Measurements from ENCODE around the gene ISOC2.
"Not testable (repeated sequence)": the region's sequence is repeated elsewhere in the genome, so short reads cannot be mapped to it uniquely, and the experiment has no call there.

ISOC2 gene, protein sequence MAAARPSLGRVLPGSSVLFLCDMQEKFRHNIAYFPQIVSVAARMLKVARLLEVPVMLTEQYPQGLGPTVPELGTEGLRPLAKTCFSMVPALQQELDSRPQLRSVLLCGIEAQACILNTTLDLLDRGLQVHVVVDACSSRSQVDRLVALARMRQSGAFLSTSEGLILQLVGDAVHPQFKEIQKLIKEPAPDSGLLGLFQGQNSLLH

DNA sequence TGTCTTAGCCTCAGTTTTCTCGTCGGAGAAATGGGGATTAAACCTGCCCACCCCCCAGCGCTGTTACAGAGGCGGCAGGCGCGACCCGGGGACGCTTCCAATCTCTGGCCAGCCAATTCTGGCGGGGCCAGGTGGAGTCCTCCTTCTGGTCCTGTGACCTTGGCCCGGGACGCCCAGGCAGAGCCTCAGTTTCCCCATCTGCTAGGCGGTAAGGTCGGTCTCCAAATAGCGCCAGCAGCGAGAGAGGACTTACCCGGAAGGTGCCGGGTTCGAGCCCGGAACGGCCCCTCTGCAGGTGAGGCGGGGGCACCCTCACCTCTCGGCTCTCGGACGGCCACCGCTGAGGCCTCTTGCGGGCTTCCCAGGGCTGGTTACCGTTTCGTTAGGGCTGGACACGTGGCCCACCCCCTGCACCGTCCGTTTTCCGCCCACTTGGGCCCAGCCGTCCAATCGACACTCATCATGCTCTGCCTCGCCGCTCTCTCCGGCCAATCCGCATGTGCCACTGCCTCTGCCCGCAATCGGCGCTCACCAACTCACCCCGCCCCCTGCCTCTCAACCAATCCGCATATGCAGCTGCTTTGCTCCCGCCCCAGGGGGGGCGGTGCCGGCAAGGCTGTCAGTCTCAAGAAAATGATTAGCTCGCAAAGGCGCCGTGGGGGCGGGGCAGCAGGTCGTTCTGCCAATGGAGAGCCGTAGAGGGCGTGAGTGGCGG, at the start of gene ISOC2:
Gene ISOC2 (minus strand): TSS at position 384 of the 715 bp plus-strand sequence. CDS start 5,156 bp downstream, outside the sequence.
- peak; percentile 100 for DNase-seq (ENCODE audit: low read depth in 2 of 2)

DNA sequence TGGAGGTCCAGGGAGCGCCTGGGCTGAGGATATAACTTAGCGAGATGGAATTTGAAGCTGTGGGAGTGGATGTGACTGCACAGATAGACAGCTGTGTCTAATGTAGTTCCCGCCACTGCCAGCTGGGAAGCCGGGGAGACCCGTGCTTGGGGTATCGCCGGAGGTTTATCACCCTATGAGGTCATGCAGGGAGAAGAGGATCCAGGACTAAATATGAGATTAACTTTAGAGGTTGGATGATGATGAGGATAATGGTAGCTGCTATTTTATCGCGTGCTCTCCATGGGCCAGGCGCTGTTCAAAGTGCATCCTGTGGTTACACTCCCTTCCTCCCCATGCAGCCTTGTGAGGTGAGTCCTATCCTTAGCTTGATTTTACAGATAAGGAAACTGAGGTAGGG, 46.7 kb upstream of the ISOC2 start:
- no peak for DNase-seq (ENCODE audit: low read depth in 2 of 2)

DNA sequence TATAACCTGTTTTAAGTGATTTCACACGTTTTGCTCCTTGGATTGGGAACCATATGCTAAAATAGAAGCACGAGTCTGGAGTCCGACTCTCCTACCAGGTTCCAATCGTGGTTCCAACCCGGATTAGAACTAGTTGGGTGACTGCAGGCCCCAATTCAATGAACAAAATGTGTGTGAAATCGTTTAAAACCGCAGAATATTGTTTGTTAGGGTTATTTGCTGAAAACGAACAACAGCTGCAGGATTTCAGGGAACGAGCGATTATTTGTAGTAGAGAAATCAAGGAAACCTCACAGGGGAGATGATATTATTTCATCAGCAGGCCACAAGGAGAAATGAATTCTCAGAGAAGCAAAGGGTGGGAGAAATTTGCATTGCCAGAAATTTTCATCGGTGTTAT, 43.5 kb upstream of the ISOC2 start:
- DNase-seq (ENCODE audit: low read depth in 2 of 2): no peak

DNA sequence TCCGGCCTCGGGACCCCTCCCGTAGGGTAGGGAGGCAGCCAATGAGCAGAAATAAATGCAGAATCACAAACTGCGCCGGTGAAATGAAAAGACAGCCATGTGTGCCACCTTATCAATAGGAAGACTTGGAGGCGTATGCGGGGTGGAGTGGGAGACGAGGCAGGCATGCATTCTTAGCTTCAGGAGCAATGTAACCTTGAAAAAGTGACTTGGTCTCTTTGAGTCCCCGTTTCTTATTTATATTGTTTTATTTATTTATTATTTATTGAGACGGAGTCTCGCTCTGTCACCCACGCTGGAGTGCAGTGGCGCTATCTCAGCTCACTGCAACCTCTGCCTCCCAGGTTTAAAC, 42.8 kb upstream of the ISOC2 start:
- DNase-seq (ENCODE audit: low read depth in 2 of 2): no peak

DNA sequence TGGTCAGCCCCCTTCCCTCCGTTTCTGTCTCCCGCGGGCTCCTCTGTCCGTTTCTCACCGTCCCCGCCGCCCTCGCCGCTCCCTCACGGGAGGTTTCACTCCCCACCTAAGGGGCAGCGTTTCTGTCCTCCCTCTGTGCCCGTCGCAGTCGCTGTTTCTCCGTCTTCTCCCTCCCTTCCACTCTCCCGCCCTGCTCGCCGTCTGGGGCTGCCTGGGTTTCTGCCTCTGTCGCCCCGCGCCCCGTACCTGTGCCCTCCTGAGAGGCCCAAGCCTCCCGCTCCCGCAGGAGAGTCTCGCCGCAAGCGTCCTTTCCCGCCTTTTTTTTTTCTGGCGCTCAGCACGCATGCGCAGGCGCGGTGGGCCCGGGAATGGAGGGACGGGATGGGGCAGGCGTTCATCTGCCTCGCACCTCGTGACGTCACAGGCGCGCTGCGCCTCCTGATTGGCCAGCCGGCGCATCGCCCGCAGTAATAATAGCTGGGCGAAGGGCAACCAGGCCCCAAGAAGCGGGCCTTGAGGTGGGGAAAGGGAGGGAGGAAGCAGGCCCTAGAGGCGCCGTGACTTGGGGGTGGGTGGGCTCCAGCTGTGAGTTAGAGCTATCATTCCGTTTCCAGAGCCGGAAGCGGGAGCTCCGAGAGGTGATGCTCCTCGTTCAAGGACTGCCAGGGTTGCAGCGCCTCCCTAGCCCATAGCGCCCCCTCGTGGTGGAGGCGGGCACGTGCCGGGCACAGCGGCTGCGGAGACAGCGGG, 42.2 kb upstream of the ISOC2 start:
- DNase-seq (ENCODE audit: low read depth in 2 of 2): peak; percentile 89 to 92

DNA sequence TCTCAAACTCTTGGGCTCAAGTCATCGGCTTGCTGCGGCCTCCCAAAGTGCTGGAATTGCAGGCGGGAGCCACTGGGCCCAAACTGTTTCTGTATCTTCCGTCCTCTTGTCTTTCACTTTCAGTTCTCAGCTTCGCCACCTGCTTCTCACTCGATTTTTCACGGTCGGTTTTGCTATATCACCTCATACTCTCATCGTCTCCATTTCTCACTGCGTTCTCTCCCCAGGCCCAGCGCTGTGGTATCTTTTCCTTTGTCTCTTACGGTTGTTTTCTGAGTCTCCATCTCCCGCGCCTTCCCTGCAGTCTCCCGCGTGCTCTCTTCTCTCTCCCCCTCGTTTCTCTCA, 41.7 kb upstream of the ISOC2 start:
- no peak for DNase-seq (ENCODE audit: low read depth in 2 of 2)

DNA sequence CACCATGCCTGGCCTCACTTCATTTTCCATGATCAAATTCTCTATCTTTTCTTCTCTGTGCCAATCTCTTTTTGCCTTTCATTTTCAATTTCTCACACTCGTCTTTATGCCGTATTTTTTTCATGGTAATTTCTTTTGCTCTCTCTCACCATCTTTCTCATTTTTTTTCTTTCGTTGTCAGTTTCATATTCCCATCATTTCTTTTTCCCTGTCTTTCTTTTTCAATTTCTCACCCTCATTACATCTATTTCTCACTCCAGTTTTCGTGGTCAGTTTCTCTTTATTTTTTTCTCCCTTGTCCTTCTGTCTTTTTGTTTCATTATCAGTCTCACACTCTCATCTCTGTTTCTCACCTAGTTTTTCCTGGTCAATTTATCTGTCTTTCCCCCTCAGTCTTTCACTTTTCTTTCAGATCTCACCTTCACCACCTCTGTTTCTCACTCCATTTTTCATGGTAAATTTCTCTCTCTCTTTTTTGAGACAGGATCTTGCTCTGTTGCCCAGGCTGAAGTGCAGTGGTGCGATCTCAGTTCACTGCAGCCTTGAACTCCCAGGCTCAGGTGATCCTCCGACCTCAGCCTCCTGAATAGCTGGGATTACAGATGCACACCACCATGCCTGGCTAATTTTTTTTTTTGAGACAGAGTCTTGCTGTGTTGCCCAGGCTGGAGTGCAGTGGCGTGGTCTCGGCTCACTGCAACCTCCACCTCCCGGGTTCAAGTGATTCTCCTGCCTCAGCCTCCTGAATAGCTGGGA, 40.9 kb upstream of the ISOC2 start:
- no peak for DNase-seq (ENCODE audit: low read depth in 2 of 2)

DNA sequence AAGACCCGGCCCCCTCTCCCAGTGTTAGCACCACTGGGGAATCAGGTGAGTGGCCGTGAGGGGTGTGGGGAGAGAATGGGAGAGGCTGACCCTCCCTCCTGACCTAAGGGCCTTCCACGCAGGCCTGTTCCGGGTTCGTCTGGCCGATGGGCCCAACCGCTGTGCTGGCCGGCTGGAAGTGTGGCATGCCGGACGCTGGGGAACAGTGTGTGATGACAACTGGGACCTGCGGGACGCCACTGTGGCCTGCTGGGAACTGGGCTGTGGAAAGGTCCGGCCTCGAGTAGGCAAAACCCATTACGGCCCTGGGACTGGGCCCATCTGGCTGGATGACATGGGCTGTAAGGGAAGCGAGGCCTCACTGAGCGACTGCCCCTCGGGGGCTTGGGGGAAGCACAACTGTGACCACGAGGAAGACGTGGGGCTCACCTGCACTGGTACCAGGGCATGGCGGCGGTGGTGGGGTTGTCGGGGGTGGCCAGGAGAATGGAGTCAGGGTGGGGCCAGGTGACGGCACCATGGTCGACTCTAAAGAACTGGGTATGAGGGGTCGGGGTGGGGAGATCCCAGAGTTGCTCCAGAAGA, 39.0 kb upstream of the ISOC2 start:
- no peak for DNase-seq (ENCODE audit: low read depth in 2 of 2)

DNA sequence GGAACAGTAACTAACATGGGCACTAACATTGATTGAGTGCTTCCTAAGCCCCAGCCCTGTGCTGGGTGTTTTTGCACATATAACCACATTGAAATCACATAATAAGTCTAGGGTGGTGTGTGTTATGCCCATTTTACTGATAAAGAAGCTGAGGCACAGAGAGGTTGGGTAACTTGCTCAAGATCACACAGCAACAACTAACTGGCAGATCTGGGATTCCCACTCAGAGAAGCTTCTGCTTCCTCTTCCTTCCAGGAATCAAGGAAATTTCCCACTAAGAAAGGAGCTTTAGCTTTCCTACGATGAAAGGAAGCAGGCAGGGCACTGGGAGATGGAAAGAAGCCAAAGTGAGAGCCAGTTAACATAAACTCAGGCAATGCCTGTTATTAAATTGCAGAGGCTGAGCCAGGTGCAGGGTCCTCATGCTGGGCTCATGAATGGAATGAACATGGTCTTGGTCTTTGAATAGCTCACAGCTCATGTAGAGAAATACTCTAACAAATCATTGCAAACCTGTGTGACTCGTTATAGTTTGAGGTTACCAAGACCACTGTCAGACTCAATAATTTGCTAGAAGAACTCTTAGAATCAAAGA, 36.9 kb upstream of the ISOC2 start:
- no peak for DNase-seq (ENCODE audit: low read depth in 2 of 2)

DNA sequence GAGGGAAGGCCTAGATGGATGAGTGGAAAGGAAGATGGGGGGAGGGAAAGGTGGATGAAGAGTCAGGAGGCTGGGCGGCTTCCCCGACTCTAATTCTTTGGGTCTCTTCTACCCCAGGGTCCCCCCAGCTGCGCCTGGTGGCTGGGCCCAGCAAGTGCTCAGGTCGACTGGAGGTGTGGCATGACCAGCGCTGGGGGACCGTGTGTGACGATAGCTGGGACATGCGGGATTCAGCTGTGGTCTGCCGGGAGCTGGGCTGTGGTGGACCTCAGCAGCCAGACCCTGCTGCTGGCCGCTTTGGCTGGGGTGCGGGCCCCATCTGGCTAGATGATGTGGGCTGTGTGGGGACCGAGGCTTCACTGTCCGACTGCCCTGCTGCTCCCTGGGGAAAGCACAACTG, 36.3 kb upstream of the ISOC2 start:
- DNase-seq (ENCODE audit: low read depth in 2 of 2): no peak

DNA sequence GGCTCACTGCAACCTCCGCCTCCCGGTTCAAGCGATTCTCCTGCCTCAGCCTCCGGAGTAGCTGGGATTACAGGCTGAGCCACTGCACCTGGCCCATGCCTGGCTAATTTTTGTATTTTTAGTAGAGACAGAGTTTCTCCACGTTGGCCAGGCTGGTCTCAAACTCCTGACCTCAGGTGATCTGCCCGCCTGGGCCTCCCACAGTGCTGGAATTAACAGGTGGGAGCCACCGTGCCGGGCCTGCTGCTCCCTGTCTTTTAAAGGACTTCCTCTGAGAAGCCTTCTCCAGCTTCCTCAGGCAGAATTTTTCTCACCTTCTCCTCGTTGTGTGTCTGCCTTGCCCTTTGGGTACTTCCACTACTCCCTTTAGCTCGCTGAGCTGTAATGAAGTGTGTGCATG, 35.4 kb upstream of the ISOC2 start:
- not testable (repeated sequence) for DNase-seq (ENCODE audit: low read depth in 2 of 2)

DNA sequence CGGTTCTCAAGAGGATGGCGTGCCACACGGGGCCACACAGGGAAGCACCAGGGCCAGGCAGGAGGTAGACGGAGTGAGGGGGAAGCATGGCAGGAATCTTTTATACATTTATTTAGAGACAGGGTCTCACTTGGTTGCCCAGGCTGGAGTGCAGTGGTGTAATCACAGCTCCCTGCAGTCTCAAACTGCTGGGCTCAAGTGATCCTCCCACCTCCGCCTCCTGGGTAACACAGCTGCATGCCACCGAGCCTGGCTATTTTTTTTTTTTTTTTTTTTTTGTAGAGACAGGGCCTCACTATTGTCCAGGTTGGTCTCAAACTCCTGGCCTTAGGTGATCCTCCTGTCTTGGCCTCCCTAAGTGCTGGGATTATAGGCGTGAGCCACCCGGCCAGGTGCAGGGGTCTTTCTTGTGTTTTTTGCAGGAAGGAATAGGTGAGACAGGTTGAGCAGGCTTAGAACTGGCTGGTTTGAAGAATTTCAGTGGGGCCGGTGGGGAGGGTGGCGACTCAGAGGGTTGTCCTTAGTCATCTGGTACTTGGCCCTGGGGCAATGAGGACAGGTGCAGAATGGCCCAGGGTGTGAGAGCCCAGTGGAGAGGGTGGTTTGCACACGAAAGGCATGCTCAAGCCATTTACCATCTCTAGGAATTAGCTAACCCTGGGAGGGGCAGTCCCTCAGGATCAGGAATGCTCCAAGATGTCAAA, 34.4 kb upstream of the ISOC2 start:
- DNase-seq (ENCODE audit: low read depth in 2 of 2): no peak

DNA sequence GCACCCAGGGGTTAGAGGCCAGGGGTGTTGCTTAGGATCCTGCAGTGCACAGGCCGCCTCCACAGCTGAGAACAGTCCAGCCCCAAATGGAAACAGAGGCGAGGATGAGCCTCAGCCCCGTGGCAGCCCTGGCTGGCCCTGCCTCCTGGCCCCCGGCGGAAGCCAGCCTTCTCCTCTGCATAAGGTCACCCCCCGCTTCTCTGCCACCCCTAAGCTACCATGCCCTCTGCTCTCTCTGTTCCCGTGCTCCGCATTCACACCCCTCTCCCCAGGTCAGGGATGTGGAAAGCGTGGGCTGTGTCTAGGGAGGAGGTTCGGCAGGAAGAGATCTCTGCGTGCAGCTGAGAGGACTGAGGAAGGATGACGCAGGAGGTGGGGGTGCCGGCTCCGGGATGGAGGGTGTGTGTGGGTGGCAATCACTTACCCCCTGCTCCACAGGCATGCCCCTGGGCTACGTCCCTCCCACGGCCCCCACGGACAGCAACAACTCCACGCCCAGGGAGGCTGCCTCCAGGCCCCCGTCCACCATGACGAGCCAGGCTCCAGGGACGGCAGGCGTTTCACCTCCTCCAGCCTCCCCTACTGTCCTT, 32.8 kb upstream of the ISOC2 start:
- DNase-seq (ENCODE audit: low read depth in 2 of 2): no peak

DNA sequence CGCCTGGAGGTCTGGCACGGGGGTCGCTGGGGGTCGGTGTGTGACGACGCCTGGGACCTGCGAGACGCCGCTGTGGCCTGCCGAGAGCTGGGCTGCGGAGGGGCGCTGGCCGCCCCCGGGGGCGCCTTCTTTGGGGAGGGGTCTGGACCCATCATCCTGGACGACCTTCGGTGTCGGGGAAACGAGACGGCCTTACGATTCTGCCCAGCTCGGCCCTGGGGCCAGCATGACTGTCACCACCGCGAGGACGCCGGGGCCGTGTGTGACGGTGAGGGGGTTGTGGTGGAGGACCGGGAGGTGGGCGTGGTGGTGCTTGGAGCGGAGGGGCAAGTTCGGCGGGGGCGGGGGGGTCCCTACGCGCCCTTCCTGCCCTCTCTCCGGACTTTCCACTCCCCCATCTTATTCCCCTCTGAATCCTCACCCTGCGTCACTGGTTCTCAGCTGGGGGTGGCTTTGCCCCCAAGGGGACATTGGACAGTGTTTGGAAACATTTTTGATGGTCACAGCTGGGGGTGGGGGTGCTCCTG, 32.3 kb upstream of the ISOC2 start:
- no peak for DNase-seq (ENCODE audit: low read depth in 2 of 2)

DNA sequence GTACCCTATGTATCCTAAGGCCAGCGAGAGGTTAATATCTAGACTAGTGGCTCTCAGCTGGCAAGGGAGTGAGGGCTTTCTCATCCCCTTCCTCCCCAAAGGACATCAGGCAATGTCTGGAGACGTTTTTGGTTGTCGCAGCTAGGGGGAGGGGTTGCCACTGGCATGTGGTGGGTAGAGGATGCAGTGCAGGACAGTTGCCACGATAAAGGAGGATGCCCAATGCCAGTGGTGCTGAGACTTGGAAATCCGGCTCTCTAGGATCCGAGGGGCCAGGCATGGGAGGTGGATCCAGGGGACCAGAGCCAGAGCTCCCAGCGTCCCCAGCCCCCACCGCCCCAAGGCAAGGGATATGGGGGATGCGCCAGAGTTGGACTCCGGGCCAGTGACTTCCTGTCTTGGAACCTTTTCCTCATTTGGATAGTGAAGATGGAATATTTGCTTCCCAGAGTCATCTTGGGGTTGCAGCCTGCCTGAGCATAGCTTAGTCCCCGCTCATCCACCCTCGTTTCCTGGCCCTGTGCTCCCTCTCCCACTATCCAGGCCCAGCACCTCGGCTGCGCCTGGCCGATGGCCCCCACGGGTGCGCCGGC, 31.7 kb upstream of the ISOC2 start:
- no peak for DNase-seq (ENCODE audit: low read depth in 2 of 2)

DNA sequence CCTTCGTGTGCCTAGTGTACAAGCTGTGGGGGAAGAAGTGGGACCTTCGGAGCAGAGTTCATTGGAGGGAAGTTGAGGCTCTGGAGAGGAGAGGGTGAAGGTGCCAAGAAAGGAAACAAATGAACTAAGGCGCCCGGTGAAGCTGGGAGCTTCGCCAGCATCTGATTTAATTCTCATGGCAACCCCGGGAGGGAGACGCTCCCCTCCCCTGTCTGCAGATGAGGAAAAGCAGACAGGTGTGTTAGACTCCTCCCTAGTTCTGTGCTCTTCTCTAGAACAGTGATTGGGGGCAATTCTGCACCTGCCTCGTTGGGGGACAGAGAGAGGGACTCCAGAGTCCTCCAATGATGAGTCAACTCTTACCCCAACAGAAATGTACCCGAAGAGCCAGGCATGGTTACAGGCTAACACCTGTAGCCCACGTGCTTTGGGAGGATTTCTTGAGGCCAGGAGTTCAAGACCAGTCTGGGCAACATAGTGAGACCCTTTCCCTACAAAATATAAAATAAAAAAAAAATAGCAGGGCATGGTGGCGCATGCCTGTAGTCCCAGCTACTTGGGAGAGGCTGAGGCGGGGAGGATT, 31.0 kb upstream of the ISOC2 start:
- DNase-seq (ENCODE audit: low read depth in 2 of 2): no peak

DNA sequence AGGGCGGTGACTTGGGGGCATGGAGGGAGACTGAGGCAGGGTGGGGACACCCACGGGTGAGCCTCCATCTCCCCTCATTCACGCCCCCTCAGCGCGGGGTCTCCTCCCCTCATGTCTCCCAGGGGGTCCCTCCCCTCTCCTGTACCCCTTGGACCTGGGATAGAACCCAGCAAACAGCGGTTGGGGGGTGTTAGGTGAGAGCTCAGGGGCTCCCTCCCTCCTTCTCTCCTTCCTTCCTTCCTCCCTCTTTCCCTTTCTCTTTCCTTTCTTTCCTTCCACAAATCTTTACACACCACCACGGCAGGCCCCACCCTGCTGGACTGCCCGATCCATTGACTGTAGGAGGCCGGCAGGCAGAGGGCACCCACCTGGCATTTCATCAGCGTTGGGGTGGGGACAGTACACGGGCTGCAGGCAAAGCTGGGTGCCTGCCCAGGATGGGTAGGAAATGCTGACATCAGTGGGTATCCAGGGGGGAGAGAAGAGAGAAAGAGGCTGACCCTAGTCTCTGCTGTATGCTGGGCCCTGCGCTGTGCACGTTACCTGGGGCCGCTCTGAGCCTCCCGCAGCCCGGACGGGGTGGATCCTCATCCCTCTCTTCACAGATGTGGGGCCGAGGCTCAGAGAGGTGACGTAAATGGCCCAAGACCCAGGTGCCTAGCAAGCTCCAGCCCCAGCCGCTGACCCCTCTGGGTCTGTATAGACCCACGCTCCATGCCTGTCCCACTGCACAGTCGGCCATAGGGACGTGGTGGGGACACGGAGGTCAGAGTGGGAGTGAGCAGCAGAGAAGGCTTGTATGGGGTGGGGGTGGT, 30.3 kb upstream of the ISOC2 start:
- DNase-seq (ENCODE audit: low read depth in 2 of 2): no peak

DNA sequence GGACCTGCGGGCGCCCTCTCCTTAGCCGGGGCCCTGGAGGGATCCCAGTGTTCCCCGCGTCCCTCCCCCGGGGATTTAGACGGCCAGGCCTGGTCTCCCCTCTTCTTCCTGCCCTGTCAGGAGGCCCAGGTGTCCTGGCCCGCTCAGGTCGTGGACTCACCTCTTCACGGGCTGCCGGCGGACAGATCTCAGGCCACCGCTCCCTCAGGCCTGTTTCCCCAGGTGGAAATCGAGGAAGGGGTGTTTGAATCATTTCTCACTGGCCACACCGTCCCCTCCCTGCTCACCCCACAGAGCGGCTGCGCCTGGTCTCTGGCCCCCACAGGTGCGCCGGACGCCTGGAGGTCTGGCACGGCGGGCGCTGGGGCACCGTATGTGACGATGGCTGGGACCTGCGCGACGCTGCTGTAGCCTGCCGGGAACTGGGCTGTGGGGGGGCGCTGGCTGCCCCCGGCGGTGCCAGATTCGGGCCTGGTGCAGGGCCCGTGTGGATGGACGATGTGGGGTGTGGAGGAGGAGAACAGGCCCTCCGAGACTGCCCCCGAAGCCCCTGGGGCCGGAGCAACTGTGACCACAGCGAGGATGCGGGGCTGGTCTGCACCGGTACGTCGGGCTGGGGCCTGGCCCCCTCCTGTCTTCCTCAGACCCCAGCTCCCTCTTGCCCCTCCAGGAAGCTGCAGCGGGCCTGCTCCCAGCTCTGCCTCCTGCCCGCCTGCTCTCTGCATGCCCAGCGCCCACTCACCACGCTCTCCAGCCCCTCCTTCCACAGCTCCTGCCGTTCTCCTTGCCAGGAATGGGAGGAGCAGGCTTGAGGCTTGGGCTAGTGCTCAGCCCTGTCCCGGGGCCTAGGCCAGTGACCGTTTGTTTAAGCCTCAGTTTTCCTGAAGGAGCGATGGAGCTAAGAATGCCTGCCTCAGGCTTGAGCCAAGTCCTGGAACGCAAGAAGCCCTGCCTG, 29.3 kb upstream of the ISOC2 start:
- DNase-seq (ENCODE audit: low read depth in 2 of 2): no peak

Measured in stimulated activated CD4-positive, alpha-beta T cell treated with anti-CD3 and anti-CD28 coated beads, Interleukin-15, amount 100 ng/mL, for 48 hours (primary cell).